ENCODE data around the gene RAI1. TPM values are rescaled to one million over a fixed set of nuclear protein-coding genes. Genes with fewer than 3 reads are reported as not detected.
"Not testable (repeated sequence)": the region's sequence is repeated elsewhere in the genome, so short reads cannot be mapped to it uniquely, and the experiment has no call there.

RAI1 gene
- total RNA-seq, 1 donor from 2014 or later, result 6.0 TPM

DNA sequence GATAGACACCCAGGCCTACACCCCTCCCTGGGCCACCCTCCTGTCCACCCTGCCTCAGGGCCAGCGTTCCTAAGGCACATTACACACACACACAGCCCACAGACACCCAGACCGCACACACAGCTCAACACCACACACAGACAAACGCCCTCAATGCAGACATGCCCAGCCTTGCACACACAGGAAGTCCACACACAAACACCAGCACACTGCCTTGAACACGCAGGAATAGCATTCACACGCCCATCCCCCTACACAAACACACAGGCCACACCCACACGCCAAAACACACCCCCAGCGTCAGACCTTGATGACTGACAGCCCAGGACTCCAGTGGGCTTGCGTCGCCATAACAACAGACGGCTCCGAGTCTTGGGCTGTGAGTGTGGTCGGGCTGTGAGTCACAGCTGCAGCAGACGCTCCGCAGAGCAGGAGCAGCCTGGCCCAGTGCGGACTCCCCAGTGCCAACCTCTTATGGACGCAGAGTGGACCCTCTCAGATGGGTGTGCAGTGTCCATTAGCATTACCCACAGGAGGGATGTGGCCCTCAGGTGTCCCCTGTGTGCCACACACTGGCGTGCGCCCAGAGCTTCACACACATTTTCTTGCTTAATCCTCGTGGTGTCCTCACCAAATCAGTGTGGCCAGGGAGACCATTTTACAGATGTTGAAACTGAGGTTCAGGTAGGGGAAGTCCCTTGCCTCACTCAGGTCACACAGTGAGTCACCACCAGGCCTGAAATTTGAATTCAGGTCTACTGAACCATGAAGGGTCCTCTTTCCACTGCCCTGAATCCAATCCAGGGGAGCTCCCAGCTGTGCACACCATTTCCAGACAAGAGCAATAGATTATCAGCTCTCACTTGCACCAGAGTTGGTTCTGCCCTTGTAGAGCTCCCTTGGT lies 17.8 kb upstream of the RAI1 start:
- DNase-seq (ENCODE audit: low read depth in 2 of 2), result peak; percentile 61 to 92

DNA sequence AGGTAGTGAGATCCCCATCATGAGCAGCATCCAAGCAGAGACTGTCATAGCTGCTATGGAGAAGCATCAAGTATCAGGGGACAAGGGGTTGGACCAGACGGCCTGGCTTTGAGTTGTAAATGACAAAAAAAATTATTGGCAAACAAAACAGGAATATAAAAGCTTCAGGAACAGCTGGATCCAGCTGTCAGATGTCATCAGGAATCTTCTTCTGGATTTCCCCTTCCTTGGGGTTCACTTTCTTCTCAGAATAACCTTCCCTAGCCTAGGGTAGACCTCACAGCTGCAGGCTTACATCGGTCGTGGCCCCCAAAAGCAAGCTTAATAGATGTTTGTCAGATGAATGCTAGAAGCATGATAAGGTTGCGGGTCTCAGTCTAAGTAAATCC lies 17.2 kb upstream of the RAI1 start:
- no peak for DNase-seq (ENCODE audit: low read depth in 2 of 2)

DNA sequence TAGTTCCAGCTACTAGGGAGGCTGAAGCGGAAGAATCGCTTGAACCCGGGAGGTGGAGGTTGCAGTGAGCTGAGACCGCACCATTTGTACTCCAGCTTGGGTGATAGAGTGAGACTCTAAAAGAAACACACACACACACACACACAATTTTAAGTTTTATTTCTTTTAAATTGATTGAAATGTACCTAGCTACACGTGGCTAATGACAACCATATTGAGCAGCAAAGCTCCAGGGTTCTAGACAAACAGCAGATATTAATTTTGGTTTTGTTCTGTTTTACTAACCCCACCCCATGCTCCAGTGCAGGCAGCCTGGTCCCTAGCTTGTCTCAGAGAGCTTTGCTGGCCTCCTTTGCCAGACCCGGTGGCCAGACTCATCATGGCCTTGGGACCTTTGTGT lies 16.0 kb upstream of the RAI1 start:
- no peak for DNase-seq (ENCODE audit: low read depth in 2 of 2)

DNA sequence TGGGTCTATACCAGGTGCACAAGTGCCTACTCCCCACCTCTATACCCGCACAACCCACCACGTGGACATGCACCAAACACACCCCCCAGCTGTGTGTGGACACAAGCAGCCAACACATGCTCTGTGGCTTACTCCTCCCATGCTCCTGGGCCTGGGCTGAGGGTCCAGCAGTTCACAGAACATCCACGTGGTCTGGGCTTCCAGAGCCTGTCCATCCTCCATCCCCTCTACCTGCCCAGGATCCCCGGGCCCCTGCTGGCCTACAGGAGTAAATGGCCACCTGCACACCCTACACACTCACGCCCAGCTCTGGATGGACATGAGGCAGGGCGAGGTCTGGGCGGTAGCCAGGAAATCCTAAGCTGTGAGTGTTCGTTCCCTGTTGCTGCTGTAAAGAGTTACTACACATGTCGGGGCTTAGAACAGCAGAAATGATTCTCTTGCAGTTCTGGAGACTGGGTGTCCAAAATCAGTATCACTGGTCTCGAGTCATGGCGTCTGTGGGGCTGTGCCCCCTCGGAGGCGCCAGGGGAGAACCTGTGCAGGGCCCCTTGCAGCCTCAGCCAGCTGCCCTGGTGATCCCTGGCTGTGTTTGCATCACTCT lies 15.0 kb upstream of the RAI1 start:
- DNase-seq (ENCODE audit: low read depth in 2 of 2), result no peak

DNA sequence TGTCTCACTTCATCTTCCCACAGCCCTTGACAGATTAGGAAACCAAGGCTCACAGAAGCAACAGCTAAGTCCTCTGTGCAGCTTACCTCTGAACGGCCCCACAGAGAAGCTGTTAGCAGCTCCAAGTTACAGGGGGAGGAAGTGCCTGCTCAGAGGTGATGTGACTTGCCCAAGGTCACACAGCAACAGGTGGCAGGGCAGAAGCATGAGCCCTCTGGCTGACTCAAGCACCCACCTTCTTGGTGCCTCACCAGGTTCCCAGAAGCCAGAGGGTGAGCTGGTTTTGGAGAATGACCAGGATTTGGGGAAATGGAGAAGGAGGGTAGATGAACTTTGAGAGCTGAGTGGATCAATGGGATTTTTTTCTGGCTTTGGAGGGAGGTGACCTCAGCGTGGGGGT lies 14.0 kb upstream of the RAI1 start:
- DNase-seq (ENCODE audit: low read depth in 2 of 2), result no peak

DNA sequence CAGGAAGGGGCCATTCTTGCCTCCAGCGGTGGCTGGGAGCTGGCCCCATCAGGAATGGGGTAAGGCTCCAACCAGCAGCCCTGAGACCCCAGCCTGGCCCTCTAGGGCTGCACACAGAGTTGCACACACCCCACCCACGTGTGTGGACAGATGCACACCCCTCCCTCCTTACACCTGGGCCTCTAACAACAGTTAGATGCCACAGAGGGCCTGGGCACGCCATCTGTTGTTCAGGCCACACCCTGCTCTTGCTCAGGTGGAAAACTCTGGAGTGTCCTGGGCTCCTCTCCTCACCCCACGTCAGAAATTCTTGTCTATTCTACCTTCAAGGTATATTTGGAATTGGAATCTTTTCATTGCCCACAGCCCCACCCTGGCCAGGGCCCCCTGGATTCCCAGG lies 13.3 kb upstream of the RAI1 start:
- no peak for DNase-seq (ENCODE audit: low read depth in 2 of 2)

DNA sequence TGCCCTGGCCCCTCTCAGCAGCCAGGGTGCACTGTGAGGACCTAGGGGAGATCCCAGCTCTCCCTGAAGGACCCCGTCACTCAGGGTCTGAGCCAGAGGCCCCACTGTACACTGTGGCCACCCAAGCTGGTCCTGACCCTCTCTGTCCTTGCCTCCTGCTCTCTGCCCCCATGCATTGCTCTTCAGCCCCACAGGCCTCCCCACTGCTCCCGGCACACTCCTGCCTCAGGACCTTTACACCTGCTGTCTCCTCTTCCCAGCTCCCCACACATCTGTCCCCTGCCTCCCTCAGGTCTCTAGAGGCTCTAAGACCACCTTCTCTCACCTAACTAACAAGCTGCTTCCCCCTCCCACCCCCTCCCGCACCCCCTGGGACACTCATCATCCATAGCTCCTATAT lies 12.9 kb upstream of the RAI1 start:
- DNase-seq (ENCODE audit: low read depth in 2 of 2), result no peak

DNA sequence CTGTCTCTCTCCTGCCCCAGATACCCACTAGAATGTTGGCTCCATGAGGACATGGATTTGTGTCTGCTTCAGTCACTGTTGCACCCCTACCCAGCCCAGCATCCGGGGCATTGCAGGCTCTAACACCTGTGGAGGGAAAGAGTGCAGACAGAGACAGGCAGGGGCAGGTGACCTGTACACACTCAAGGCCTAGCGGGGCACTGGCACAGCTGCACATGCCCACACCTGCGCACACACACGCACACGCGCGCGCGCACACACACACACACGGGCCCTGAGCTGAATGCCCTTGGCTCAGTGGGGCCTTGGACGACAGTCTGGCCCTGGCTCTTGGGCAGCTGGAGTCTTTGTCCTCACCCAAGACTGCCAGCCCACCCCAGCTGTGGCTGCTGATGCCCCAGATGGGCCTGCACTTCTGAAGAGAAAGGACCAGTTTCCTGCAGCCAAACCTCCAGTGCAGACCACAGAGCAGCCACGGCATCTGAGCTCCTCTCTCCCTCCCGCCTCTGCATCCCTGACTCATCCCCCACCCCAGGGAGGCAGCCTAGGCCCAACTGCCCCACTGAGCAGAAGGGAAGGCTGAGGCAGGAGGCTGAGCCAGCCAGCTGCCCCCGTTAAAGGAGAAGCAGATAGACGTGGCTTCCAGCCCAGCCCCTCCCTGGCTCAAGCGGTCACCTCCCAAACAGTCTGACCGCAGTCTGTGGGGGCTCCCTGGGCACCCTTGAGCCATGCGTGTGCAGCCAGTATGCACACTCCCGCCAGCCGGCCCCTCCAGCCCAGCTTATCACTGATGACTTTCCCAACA lies 12.3 kb upstream of the RAI1 start:
- no peak for DNase-seq (ENCODE audit: low read depth in 2 of 2)

DNA sequence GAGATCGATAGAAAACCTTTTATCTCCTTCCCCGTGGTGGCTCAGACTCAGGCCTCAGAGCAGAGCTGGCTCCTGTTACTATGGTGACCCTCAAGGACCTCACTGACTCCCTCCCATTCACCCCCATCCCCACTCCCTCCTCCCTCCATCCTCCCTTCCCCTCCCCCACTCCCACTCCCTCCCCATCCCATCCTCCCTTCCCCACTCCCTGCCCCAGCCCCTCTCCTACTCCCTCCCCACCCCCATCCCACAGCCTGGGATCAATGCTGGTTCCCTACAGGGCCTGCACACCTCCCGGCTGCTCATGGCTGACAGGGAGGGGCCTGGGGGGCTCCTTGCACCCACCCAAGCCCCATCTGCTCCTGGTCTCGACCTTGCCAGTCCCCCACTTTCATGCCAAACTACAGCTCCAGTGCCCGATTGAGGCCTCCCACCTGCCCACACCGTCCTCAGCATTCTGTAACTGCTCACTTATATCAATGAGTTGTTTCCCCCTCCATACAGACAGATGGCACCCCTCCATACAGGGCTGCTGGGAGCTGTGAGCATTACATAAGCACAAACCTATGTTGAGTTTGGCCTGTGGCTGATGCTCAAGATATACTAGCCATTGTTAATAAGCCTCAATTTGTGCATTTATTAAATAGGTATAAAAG lies 11.6 kb upstream of the RAI1 start:
- no peak for DNase-seq (ENCODE audit: low read depth in 2 of 2)

DNA sequence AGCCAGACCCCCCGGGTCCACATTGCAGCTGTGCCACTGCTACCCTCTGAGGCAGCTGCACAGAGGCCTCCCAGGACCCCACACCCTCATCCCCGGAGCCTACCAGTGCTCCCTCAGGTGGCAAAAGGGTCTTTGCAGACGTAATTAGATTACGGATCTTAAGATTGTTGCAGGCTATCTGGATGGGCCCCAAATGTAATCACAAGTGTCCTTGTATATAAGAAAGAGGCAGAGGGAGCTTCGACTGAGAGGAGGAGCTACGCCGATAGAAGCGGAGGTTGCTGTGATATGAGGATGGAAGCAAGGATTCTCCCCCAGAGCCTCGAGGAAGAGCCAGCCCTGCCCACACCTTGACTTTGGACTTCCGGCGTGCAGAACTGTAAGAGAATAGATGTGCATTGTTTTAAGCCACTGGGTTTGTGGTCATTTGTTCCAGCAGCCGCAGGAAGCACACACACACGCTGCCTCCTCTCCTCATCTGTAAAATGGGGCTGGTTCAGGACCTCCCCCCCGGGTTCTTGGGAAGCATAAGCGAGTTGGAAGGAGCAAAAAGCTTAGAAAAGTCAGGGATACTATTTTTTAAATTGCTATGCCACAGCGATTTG lies 10.5 kb upstream of the RAI1 start:
- no peak for DNase-seq (ENCODE audit: low read depth in 2 of 2)

DNA sequence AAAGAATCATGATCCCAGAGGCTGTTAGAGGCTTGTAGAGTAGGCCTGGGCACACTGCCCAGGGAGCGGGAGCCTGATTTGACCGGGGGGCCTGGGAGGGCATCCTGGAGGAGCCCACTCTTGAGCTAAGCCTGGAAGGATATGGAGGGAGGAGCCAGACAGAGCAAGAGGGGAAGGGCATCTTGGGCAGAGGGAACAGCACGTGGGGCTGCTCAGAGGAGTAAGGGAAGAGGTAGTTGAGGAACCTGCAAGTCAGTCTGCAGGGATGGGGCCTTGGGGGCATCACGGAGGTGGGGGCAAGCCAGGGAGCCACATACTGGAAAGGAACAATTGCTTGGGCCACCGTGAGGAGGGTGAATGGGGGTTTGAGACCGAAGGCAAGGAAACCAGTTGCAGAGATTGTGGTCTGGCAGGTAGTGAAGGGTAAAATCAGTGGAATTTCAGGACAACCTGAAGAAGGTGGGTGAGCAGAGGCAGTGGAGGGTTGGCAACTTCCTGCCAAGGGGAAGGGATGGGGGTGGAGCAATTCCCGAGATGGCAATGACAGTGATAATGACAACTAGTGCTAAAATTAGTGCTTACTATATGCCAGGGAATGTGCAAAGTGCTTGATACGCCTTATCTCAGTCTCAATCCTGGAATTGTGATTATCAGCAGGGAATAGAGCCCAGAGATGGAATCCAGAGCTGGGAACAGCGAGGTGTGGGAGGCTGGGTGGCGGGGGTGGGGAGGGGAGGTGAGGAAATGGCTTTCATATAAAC lies 9.7 kb upstream of the RAI1 start:
- DNase-seq (ENCODE audit: low read depth in 2 of 2), result no peak

DNA sequence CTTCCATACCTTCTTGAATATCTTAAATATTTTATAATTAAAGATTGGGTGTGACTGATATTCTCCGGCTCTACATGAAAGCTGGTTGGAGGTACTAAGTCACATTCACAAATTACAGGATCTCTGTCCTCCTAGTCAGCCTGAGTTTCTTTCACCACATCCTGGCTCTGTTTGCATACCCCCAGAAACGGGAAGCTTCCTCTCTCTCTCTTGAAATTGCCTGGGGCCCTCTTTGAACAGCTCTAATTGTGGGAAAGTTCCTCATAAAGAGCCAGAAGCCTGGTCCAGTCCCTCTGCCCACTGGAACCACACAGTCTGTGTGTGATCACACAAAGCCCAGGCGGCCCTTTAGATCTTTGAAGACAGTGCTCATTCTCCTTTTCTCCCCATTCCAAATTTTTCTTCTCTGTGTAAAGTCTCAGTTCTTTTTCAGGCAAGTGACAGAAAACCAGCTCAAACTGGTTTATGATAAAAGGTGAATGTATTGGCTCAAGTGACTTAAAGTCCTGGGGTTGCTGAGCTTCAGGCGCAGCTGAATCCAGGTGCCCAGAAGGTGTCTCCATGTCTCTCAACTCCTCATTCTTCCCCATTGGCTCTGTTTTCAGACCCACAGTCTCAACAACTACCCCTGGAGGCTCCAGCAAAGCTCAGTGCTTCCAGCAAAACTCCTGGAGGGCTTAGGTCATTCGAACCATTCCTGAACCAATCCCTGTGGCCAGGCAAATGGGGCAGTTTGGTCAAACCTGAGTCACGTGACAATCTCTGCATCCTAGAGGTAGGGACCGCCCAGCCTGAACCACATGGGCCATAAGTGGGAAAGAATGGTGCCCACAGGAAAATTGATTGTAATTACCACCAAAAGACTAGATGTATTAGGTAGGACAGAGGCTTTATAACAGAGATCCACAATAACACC lies 8.5 kb upstream of the RAI1 start:
- DNase-seq (ENCODE audit: low read depth in 2 of 2), result no peak

DNA sequence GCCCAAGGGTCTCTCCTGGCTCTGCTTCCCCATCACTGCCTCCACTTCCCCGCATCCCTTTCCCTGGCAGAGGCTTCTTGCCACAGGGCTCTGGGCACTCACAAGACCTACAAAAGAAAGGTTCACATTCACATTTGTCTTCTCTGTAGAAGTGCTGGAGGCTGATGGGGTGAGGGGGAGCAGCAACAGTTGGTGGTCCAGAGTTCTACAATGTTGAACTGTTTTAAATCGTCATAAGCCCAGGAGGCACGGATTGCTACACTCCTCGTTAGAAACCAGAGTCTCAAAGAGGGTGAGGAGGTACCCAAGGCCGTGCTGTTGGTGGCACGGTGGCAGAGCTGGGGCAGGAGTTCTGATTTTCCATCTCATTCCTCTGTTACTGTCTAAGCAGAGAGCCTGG lies 5.8 kb upstream of the RAI1 start:
- no peak for DNase-seq (ENCODE audit: low read depth in 2 of 2)

DNA sequence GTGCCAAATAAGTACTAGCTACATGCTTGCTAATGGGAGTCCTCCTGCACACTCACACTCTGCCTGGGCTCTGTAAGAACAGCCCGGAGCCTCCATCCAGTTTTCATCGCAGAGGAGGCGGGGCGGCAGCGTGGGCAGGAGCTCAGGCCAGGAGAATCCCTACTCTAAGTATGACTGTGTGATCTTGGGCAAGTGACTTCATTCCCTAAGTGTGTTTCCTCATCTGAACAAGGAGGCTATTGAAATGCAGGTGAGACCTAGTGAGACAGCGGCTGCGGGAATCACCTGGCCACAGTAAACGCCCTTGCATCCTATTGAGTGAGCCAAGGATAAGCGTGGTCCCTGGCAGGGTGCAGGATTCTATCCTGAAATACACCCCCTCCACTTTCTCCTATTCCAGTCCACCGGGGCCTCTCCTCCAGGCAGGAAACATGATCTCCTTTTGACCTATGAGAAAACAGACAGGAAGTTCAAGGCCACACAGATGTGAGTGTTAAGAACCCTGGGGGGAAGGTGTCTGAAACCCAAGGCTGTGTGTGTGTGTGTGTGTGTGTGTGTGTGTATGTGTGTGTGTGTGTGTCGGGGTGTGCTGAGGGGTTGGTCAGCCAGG lies 5.2 kb upstream of the RAI1 start:
- peak in 1 of 2 donors; percentile 35 for DNase-seq (ENCODE audit: low read depth in 2 of 2)

DNA sequence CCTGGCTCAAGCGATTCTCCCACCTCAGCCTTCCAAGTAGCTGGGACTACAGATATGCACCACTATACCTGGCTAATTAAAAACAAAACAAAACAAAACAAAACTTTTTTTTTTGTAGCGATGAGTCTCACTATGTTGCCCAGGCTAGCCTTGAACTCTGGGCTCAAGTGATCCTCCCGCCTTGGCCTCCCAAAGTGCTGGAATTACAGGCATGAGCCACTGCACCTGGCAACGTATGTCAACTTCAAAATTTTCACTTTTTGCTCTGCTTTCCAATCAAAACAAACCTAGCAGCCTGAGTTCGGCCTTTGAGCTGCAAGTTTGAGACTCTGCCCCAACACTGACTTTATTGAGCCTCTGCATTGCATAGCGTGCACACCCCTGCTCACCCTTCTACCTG lies 4.5 kb upstream of the RAI1 start:
- DNase-seq (ENCODE audit: low read depth in 2 of 2), result no peak

DNA sequence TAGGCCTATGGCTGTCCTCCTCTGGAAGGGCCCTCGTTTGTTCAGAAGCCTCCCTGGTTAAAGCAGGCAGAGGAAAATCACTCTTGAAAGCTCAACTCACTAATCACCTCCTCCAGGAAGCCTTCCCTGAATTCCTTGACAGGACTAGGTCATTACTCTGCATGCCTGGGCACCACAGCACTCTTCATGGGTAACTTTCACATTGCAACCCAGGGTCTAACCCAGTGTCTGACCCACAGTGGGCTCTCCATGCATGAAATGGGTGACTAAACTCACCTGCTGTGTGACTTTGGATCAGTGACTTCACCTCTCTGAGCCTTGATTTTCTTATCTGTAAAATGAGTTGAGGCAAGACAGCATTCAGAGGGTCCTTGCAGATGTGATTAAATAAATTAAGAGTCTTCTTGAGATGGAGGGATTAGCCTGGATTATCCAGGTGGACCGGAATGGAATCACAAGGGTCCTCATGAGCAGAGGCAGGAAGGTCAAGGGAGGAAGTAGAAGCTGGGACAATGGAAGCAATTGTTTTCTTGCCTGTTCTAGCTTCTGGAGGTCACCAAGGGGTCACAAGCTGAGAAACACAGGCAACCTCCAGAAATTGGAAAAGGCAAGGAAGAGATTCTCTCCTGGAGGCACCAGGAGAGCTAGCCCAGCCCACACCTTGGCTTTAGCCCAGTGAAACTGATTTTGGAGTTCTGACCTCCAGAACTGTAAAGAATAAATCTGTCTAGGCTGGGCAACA lies 3.8 kb upstream of the RAI1 start:
- no peak for DNase-seq (ENCODE audit: low read depth in 2 of 2)

DNA sequence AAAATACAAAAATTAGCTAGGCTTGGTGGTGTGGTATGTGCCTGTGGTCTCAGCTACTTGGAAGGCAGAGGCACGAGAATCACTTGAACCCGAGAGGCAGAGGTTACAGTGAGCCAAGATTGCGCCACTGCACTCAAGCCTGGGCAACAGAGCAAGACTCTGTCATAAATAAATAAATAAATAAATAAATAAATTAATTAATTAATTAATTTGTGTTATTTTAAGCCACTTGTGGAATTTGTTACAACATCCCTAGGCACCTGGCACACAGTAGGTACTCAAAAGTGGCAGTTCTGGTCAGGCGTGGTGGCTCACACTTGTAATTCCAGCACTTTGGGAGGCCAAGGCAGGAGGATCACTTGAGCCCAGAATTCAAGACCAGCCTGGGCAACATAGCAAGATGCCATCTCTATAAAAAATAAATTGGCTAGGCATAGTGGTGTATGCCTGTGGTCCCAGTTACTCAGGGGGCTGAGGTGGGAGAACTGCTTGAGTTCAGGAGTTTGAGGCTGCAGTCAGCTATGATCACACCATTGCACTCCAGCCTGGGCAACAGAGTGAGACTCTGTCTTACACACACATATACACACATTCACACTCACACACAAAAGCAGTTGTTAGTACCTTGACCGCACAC lies 3.1 kb upstream of the RAI1 start:
- not testable (repeated sequence) for DNase-seq (ENCODE audit: low read depth in 2 of 2)

DNA sequence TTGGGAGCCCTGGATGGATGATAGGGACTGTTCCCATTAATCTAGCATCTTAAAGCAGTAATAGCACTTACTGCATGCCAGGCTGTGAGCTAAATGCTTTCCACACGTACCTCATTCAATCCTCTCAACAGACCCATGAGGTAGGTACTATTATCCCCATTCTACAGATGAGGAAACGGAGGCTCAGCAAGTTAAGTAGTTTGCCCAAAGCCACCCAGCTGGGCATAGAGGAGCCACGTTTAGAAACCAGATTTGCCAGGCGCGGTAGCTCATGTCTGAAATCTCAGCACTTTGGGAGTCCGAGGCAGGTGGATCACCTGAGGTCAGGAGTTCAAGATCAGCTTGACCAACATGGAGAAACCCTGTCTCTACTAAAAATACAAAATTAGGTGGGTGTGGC lies 2.0 kb upstream of the RAI1 start:
- DNase-seq (ENCODE audit: low read depth in 2 of 2), result no peak
